Measurements from ENCODE around the gene PNLDC1. TPM values are rescaled to one million over a fixed set of nuclear protein-coding genes. Genes with fewer than 3 reads are reported as not detected.
"Not testable (repeated sequence)": the region's sequence is repeated elsewhere in the genome, so short reads cannot be mapped to it uniquely, and the experiment has no call there.

The PNLDC1 gene
- total and polyA plus RNA-seq, 2 of the 4 experiments (the other 2 are of a cell fraction) = not detected

DNA sequence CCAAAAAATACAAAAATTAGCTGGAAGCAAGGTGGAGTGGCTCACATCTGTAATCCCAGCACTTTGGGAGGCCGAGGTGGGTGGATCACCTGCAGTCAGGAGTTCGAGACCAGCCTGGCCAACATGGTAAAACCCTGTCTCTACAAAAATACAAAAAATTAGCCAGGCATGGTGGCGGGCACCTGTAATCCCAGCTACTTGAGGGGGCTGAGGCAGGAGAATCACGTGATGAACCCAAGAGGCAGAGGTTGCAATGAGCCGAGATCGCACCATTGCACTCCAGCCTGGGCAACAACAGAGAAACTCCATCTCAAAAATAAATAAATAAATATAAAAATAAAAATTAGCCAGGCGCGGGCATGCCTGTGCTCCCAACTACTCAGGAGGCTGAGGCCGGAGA, 24.6 kb downstream of the PNLDC1 start:
- H3K18ac ChIP-seq (ENCODE audit: low read depth, low read length); H3K14ac ChIP-seq (replicated peaks; ENCODE audit: low read depth, low read length); H3K4me3 ChIP-seq (ENCODE audit: insufficient read depth, low read depth, low read length); intact Hi-C loops (cut with micrococcal nuclease); H3K79me1 ChIP-seq (ENCODE audit: low read depth in 1 of 2, low read length in 2 of 2); CTCF ChIA-PET; H3K23ac ChIP-seq (ENCODE audit: low read depth, low read length); H3K56ac ChIP-seq (ENCODE audit: extremely low read depth, insufficient read depth, low read length); H2AFZ ChIP-seq (replicated peaks; ENCODE audit: low read length, poor library complexity); H3K4me2 ChIP-seq (ENCODE audit: low read depth, low read length); H4K91ac ChIP-seq (ENCODE audit: insufficient read depth, low read depth, low read length); H3K27me3 ChIP-seq (ENCODE audit: control insufficient read depth, insufficient read depth, low read length); H3K9me1 ChIP-seq (ENCODE audit: insufficient read depth, low read length); H3K9ac ChIP-seq (ENCODE audit: low read depth, low read length); H2BK5ac ChIP-seq (ENCODE audit: low read depth, low read length, poor library complexity, severe bottlenecking); H2BK15ac ChIP-seq (ENCODE audit: low read depth, low read length); H4K8ac ChIP-seq (ENCODE audit: low read depth in 2 of 2, low read length in 2 of 2); H4K5ac ChIP-seq (ENCODE audit: low read depth, low read length); H3K4me1 ChIP-seq (ENCODE audit: control insufficient read depth, insufficient read depth, low read length); H2BK20ac ChIP-seq (ENCODE audit: low read depth, low read length); H3K27ac ChIP-seq (ENCODE audit: insufficient read depth, low read length); H3K36me3 ChIP-seq (ENCODE audit: control insufficient read depth, insufficient read depth, low read length); H3K4ac ChIP-seq (ENCODE audit: low read depth, low read length); POLR2A ChIA-PET (ENCODE audit: unreplicated experiment); BruUV-seq (replicated peaks); H2AK5ac ChIP-seq (ENCODE audit: low read depth, low read length); dilution Hi-C loops (cut with HindIII; ENCODE audit: low sequenced_read_pairs, unreplicated experiment); H3K9me3 ChIP-seq (ENCODE audit: control insufficient read depth, insufficient read depth, low read length); H2AK9ac ChIP-seq (replicated peaks; ENCODE audit: low read depth, low read length, poor library complexity); ATAC-seq (ENCODE audit: low read depth); H4K20me1 ChIP-seq (ENCODE audit: insufficient read depth, low read length); H2BK120ac ChIP-seq (ENCODE audit: low read depth, low read length); DNase-seq: not testable (repeated sequence)
- no CpG with 5 or more reads among the region's 9 CpGs for WGBS, 2 experiments (ENCODE audit: extremely low coverage in 2 of 2, insufficient read length in 1 of 2)
- in situ Hi-C loops (cut with MboI; ENCODE audit: low sequenced_read_pairs) = loop anchor here (25.0 kb wide), 1 partner anchor 637 kb away; no protein-coding TSS in a partner anchor
